Endothelial cell of umbilical vein (primary cell): Measurements from ENCODE around the gene ZBTB20. TPM values are rescaled to one million over a fixed set of nuclear protein-coding genes. Genes with fewer than 3 reads are reported as not detected.

ENCODE experiments used
- BruUV-seq: library from RNA; stranded (reverse); fragments of 400-500 nt; replicated peaks from 2 replicates; lab custom pipeline; 2021; lab: Mats Ljungman, UMichigan
- CTCF ChIA-PET: fragments of 300-600, 350-600 bp; sonication (Branson Sonifier 250); formaldehyde crosslinking; loops from one replicate; lab custom pipeline; 2021; ENCODE audit warnings: antibody characterized with exemption, inconsistent platforms; lab: Charles Lee
- POLR2A ChIA-PET: fragments of 300-600, 350-600 bp; sonication (Branson Sonifier 250); formaldehyde crosslinking; loops from one replicate; lab custom pipeline; 2021; ENCODE audit warnings: antibody characterized with exemption, inconsistent platforms; lab: Charles Lee
- DNase-seq: peaks from one replicate; pipeline ENCODE4 v3.0.0-alpha.2; 2011; ENCODE audit warnings: low read depth, low spot score
- FAIRE-seq: peaks from 2 replicates; lab custom pipeline; 2011; peaks lifted over from hg19 to GRCh38; lab: Jason Lieb, UNC
- H2AFZ ChIP-seq: 2 replicates; pipeline ENCODE4 v1.6.0; 2012; ENCODE audit warnings: low read depth, low read length, control low read depth, inconsistent platforms
- H3K27ac ChIP-seq: 2 replicates; pipeline ENCODE4 v1.5.1; 2011; ENCODE audit warnings: low read depth, mild to moderate bottlenecking, control low read depth, low read length, moderate library complexity; ENCODE audit not compliant: insufficient read depth
- H3K27me3 ChIP-seq, 2 experiments: 2 replicates each; pipeline versions ENCODE4 v1.6.0 to v1.6.1; 2011; ENCODE audit warnings: low read length in 2 of 2, mixed read lengths in 1 of 2; ENCODE audit not compliant: control insufficient read depth in 2 of 2, insufficient read depth in 2 of 2
- H3K36me3 ChIP-seq, 2 experiments: 2 replicates in 1 of 2; 3 replicates in 1 of 2; pipeline ENCODE4 v1.5.1; 2011; ENCODE audit warnings: low read length in 2 of 2, mild to moderate bottlenecking in 1 of 2, moderate library complexity in 1 of 2; ENCODE audit not compliant: control insufficient read depth in 2 of 2, insufficient read depth in 2 of 2; ENCODE audit errors: extremely low read depth in 1 of 2
- H3K4me1 ChIP-seq: 3 replicates; pipeline ENCODE4 v1.5.1; 2011; ENCODE audit warnings: mild to moderate bottlenecking, low read length; ENCODE audit not compliant: control insufficient read depth, insufficient read depth; ENCODE audit errors: extremely low read depth
- H3K4me2 ChIP-seq: 2 replicates; pipeline ENCODE4 v1.6.1; 2011; ENCODE audit warnings: low read length, control low read depth, mixed read lengths; ENCODE audit not compliant: insufficient read depth
- H3K4me3 ChIP-seq, 3 experiments: fragments of 200-600 bp in 1 of 3; sonication (generic), shearing (Covaris generic) in 1 of 3; replicated peaks in 1 of 3; 2 replicates each; pipeline ENCODE4 v1.5.1; 2011 to 2016; ENCODE audit warnings: control low read depth in 3 of 3, low read length in 3 of 3, mild to moderate bottlenecking in 2 of 3, inconsistent platforms in 1 of 3, low read depth in 1 of 3, moderate library complexity in 1 of 3; ENCODE audit not compliant: insufficient read depth in 1 of 3
- H3K79me2 ChIP-seq: 2 replicates; pipeline ENCODE4 v1.6.0; 2012; ENCODE audit warnings: low read length, inconsistent platforms; ENCODE audit not compliant: control insufficient read depth, insufficient read depth
- H3K9ac ChIP-seq: replicated peaks from 2 replicates; pipeline ENCODE3; 2011; ENCODE audit warnings: low read length, control low read depth; ENCODE audit not compliant: insufficient read depth; ENCODE audit errors: extremely low read depth
- H3K9me1 ChIP-seq: replicated peaks from 3 replicates; pipeline ENCODE4 v1.6.0; 2011; ENCODE audit warnings: mild to moderate bottlenecking, low read length; ENCODE audit not compliant: control insufficient read depth, insufficient read depth; ENCODE audit errors: extremely low read depth
- H3K9me3 ChIP-seq: replicated peaks from 2 replicates; pipeline ENCODE4 v1.5.1; 2012; ENCODE audit warnings: low read length, inconsistent platforms; ENCODE audit not compliant: control insufficient read depth, insufficient read depth
- H4K20me1 ChIP-seq: replicated peaks from 2 replicates; pipeline ENCODE3; 2011; ENCODE audit warnings: mild to moderate bottlenecking, low read length; ENCODE audit not compliant: control insufficient read depth, insufficient read depth; ENCODE audit errors: extremely low read depth
- CTCF ChIP-seq, 2 donors: IDR thresholded peaks; 1 replicate in 1 of 2; 2 replicates in 1 of 2; pipeline ENCODE4 v1.5.1; 2011; ENCODE audit warnings: low read length in 2 of 2, mild to moderate bottlenecking in 2 of 2, moderate library complexity in 2 of 2, control low read depth in 1 of 2, inconsistent platforms in 1 of 2, low read depth in 1 of 2; ENCODE audit not compliant: insufficient read depth in 1 of 2; ENCODE audit errors: extremely low read depth in 1 of 2
- EZH2 ChIP-seq: IDR thresholded peaks from 2 replicates; pipeline ENCODE4 v1.6.1; 2012; ENCODE audit warnings: borderline replicate concordance, low read depth, mild to moderate bottlenecking, moderate library complexity, low read length, inconsistent platforms; ENCODE audit not compliant: severe bottlenecking
- FOS ChIP-seq: IDR thresholded peaks from 2 replicates; pipeline ENCODE4 v1.6.1; 2011; ENCODE audit warnings: mild to moderate bottlenecking, low read length, moderate library complexity, borderline replicate concordance; ENCODE audit not compliant: insufficient read depth
- GATA2 ChIP-seq: IDR thresholded peaks from 2 replicates; pipeline ENCODE4 v1.7.0; 2011; ENCODE audit warnings: low read depth, mild to moderate bottlenecking, moderate library complexity, mixed read lengths, low read length; ENCODE audit not compliant: insufficient read length, insufficient read depth
- JUN ChIP-seq: IDR thresholded peaks from 2 replicates; pipeline ENCODE4 v1.6.1; 2011; ENCODE audit warnings: borderline replicate concordance, low read depth; ENCODE audit not compliant: insufficient read length, insufficient read depth
- MYC ChIP-seq: IDR thresholded peaks from one replicate; pipeline ENCODE4 v1.6.1; 2011; ENCODE audit warnings: mild to moderate bottlenecking, low read depth, low read length
- POLR2A ChIP-seq: IDR thresholded peaks from 2 replicates; pipeline ENCODE4 v1.6.1; 2012; ENCODE audit warnings: low read depth, mild to moderate bottlenecking, control low read depth, low read length
- POLR2AphosphoS5 ChIP-seq: IDR thresholded peaks from 2 replicates; pipeline ENCODE4 v1.6.1; 2012; ENCODE audit warnings: low read depth, mild to moderate bottlenecking, control low read depth, low read length, moderate library complexity; ENCODE audit not compliant: insufficient read depth
- dilution Hi-C: fragments of 300-500 bp; cut with MboI; formaldehyde crosslinking; loops from one replicate; pipeline ENCODE4 v1.15.0; 2019; ENCODE audit warnings: low sequenced_read_pairs; ENCODE audit not compliant: extremely low pct_ligation_motif_present
- intact Hi-C: fragments of 100-400 bp; cut with micrococcal nuclease; formaldehyde crosslinking; loops from one replicate; pipeline ENCODE4 v1.10.0; 2022
- polyA plus RNA-seq, 4 experiments: library from polyadenylated mRNA; depleted of rRNA in 3 of 4; stranded (reverse) in 3 of 4; unstranded in 1 of 4; fragments of >200 nt; gene quantifications; 2 replicates each; pipeline versions ENCODE4 v1.2.1 to v1.2.3, GENCODE V29; 2011 to 2012; ENCODE audit warnings: missing spikeins in 1 of 4
- total RNA-seq: library from RNA; stranded (reverse); gene quantifications from 2 replicates; pipeline ENCODE4 v1.2.3, GENCODE V29; 2021
- TF ChIP-seq, protein P1 (sequence below): IDR thresholded peaks from 2 replicates; pipeline ENCODE4 v1.6.1; 2011; ENCODE audit not compliant: insufficient read depth, insufficient read length

Gene ZBTB20
- total and polyA plus RNA-seq, 2 donors (not counting 3 experiments of a cell fraction or from before 2014, with no cell fraction given): 2.1 to 20.5 TPM

DNA sequence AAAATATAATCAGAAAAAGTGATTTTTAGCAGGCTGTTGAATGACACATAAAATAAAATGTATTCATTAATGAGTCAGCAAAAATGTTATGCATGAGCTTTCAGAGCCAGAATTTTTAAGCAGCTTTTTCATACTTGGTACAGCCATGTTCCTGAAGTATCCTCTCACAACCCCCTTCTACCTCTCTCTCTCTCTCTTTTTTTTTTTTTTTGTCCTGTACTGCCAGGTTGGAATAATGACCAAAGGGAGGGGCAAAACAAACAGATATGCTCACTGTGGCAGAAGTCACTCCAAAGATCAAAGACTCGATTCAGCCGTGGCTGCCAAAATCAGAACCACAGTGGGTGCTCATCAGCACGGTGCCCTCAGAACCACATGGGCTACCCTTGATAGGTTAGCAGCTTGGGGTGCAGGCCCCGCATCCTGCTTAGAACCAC lies 383.0 kb downstream of the ZBTB20 start:
- intact Hi-C loops: no loop called here
- Histone ChIP-seq H3K79me2 (no peaks in the 10 kb centered on the region), H3K9me3 (no peaks in the 10 kb centered on the region), H4K20me1 (no peaks in the 10 kb centered on the region), H2AFZ (no peak overlapping the region), H3K36me3 (no peaks in the 10 kb centered on the region), H3K27me3 (no peaks in the 10 kb centered on the region), H3K4me1 (no peaks in the 10 kb centered on the region), H3K9ac (no peak overlapping the region), H3K4me3 (no peak overlapping the region), H3K27ac (no peak overlapping the region), H3K4me2 (no peak overlapping the region), H3K9me1 (no peaks in the 10 kb centered on the region)
- DNase-seq: no peak
- POLR2A ChIA-PET: no interaction called here
- BruUV-seq: no TSS peak
- no peak for FAIRE-seq
- CTCF ChIA-PET: no interaction called here
- dilution Hi-C loops: no loop called here
- no peak for TF ChIP-seq GATA2
- TF ChIP-seq CTCF (IDR thresholded peaks at IDR 0.05; ENCODE audit: extremely low read depth in 1 of 2, insufficient read depth in 1 of 2, low read depth in 1 of 2, low read length in 2 of 2): no peak
- no peak for TF ChIP-seq JUN
- TF ChIP-seq MYC: no peak
- no peak for TF ChIP-seq EZH2
- TF ChIP-seq, protein P1, sequence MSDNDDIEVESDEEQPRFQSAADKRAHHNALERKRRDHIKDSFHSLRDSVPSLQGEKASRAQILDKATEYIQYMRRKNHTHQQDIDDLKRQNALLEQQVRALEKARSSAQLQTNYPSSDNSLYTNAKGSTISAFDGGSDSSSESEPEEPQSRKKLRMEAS: no peak
- TF ChIP-seq POLR2AphosphoS5: no peak
- TF ChIP-seq FOS: no peak
- TF ChIP-seq POLR2A: no peak
